ENCODE results near the gene ING4. TPM values are rescaled to one million over a fixed set of nuclear protein-coding genes. Genes with fewer than 3 reads are reported as not detected.

Gene ING4
- total RNA-seq, 2 donors from 2014 or later: 21.8 to 22.6 TPM

DNA sequence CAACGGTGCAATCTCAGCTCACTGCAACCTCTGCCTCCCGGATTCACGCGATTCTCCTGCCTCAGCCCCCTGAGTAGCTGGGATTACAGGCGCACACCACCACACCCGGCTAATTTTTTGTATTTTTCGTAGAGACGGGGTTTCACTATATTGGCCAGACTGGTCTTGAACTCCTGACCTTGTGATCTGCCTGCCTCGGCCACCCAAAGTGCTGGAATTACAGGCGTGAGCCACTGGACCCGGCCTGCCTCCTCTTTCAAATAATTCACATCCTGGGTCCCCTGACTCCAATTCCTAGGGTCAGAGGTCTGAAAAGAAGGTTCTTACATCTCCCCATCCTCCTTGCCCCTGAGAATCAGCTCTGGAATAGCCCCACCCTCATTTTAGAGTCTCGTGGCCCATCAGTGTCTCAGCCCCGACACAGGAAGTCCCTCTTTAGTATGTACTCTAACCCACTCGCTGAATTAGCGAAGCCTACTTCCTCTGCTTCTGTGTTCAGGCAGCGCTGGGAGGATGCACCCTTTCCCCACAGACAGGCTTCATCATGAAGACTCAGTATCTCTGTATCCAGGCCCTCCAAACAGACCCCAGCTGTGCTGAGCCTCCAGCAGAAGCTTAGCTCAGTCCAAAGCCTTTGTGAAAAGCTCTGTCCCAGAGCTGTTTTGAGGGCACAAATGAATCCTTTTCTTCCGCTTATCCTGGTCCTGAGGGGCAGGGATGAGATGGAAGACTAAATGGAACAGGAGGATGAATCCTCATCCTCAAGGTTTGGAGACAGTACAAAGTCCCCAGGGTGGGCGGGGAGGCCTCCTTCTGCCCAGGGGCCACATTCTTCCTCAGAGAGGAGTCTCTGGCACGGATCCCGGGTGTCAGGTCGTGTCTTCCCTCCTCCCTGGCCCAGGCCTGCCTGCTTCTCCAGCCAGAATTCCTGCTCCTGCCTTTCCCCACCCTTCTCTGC, 30.6 kb downstream of the ING4 start:
- no peak for TF ChIP-seq CTCF (IDR thresholded peaks at IDR 0.05)
- Histone ChIP-seq H3K27ac (no peak overlapping the region), H3K9me3 (no peaks in the 10 kb centered on the region), H3K4me3 (no peak overlapping the region), H3K36me3 (no peaks in the 10 kb centered on the region), H3K27me3 (no peaks in the 10 kb centered on the region), H3K4me1 (peaks cover 0 to 6% of the 10 kb centered on the region in 2 donors)
- DNase-seq (ENCODE audit: low spot score): no peak

- Histone ChIP-seq H3K27ac (no peak overlapping the region), H3K36me3 (no peaks in the 10 kb centered on the region), H3K4me1 (peaks cover 0 to 6% of the 10 kb centered on the region in 2 donors), H3K27me3 (no peaks in the 10 kb centered on the region), H3K9me3 (no peaks in the 10 kb centered on the region), H3K4me3 (no peak overlapping the region)
- TF ChIP-seq CTCF (IDR thresholded peaks at IDR 0.05): no peak
- DNase-seq (ENCODE audit: low spot score): no peak
These were observed 31.4 kb downstream of the ING4 start for GRCh38 chr12:6631549-6631961.

GRCh38 chr12:6630736-6631135, 32.2 kb downstream of the ING4 start:
- Histone ChIP-seq H3K27me3 (no peaks in the 10 kb centered on the region), H3K27ac (no peak overlapping the region), H3K4me1 (peaks cover 0 to 6% of the 10 kb centered on the region in 2 donors), H3K9me3 (no peaks in the 10 kb centered on the region), H3K4me3 (no peak overlapping the region), H3K36me3 (no peaks in the 10 kb centered on the region)
- DNase-seq (ENCODE audit: low spot score): no peak
- TF ChIP-seq CTCF (IDR thresholded peaks at IDR 0.05): no peak

DNA sequence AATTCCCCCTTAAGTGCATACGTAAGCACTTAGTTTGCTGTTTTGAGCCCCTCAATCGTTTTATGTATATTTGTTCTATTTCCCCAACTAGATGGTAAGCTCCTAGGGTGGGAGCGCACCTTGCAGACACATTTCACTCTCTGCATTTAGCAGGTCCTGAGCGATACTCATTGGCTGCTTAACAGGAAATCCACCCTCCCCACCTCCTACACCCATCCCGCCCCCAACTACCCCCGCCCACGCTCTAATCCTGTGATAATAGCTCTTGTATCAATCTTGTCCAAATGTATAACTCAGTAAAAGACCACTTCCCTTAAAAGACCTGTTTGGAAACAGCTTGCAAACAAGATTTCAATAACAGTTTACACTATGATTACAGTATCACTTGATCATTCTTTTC, 35.3 kb downstream of the ING4 start:
- no peaks in the 10 kb centered on the region for H3K27me3 ChIP-seq
- no peak for DNase-seq (ENCODE audit: low spot score)
- H3K9me3 ChIP-seq: no peaks in the 10 kb centered on the region
- no peak overlapping the region for H3K27ac ChIP-seq
- peaks cover 0 to 6% of the 10 kb centered on the region in 2 donors for H3K4me1 ChIP-seq
- H3K4me3 ChIP-seq: no peak overlapping the region
- H3K36me3 ChIP-seq: no peaks in the 10 kb centered on the region
- no peak for TF ChIP-seq CTCF (IDR thresholded peaks at IDR 0.05)

DNA sequence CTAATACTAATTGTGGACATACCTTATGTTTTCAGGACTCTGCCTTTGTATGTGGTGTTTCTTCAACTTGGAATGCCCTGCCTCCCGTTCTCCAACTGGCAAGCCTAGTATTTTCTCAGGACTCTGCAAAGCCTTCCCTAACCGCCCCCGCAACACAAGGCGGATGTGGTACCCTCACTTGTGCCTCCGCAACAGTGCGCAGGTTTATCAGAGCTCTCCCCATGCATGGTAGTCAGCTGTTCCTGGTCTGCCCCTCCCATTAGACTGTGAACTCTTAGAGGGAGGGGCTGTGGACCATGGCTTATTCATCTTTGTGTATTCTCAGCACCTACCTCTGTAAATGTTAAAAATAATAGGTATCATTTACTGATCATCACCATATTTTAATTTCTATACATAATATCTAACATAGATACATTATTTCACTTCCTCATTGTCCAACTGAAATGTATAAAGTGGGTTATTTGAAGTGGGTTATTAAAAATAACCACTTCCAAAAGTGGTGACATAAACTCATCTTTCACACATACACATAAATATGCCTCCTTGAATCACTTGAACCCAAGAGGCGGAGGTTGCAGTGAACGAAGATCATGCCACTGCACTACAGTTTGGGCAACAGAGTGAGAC, 36.1 kb downstream of the ING4 start:
- Histone ChIP-seq H3K4me3 (no peak overlapping the region), H3K9me3 (no peaks in the 10 kb centered on the region), H3K36me3 (no peaks in the 10 kb centered on the region), H3K27me3 (no peaks in the 10 kb centered on the region), H3K4me1 (peaks cover 0 to 4% of the 10 kb centered on the region in 2 donors), H3K27ac (no peak overlapping the region)
- no peak for DNase-seq (ENCODE audit: low spot score)
- no peak for TF ChIP-seq CTCF (IDR thresholded peaks at IDR 0.05)
